ENCODE results near the gene TOR1B. TPM values are rescaled to one million over a fixed set of nuclear protein-coding genes. Genes with fewer than 3 reads are reported as not detected.

Gene TOR1B
- total and polyA plus RNA-seq, 2 of the 4 experiments (the other 2 are of a cell fraction) = 15.6 to 21.0 TPM

- Histone ChIP-seq H3K56ac (ENCODE audit: extremely low read depth, insufficient read depth, low read length) (no peak overlapping the region), H2AK9ac (replicated peaks; ENCODE audit: low read depth, low read length, poor library complexity) (peak overlapping the region; percentile 65), H2BK120ac (ENCODE audit: low read depth, low read length) (no peak overlapping the region), H3K4ac (ENCODE audit: low read depth, low read length) (0 out of 2 replicates have a peak overlapping the region, but pooled peaks have one; percentile 5), H3K18ac (ENCODE audit: low read depth, low read length) (no peak overlapping the region), H3K36me3 (ENCODE audit: control insufficient read depth, insufficient read depth, low read length) (peaks cover 7% of the 10 kb centered on the region), H3K23ac (ENCODE audit: low read depth, low read length) (peak overlapping the region; percentile 89), H2AFZ (replicated peaks; ENCODE audit: low read length, poor library complexity) (peak overlapping the region; percentile 56), H2BK15ac (ENCODE audit: low read depth, low read length) (no peak overlapping the region), H4K91ac (ENCODE audit: insufficient read depth, low read depth, low read length) (no peak overlapping the region), H3K4me3 (ENCODE audit: insufficient read depth, low read depth, low read length) (peak overlapping the region; percentile 94), H3K4me1 (ENCODE audit: control insufficient read depth, insufficient read depth, low read length) (peaks cover 13% of the 10 kb centered on the region), H3K9me3 (ENCODE audit: control insufficient read depth, insufficient read depth, low read length) (no peaks in the 10 kb centered on the region), H3K27ac (ENCODE audit: insufficient read depth, low read length) (no peak overlapping the region), H4K20me1 (ENCODE audit: insufficient read depth, low read length) (peaks cover 11% of the 10 kb centered on the region), H3K9me1 (ENCODE audit: insufficient read depth, low read length) (peaks cover 20% of the 10 kb centered on the region), H2BK5ac (ENCODE audit: low read depth, low read length, poor library complexity, severe bottlenecking) (no peak overlapping the region), H4K5ac (ENCODE audit: low read depth, low read length) (no peak overlapping the region), H2AK5ac (ENCODE audit: low read depth, low read length) (peak overlapping the region; percentile 45), H3K79me1 (ENCODE audit: low read depth in 1 of 2, low read length in 2 of 2) (peaks cover 37 to 66% of the 10 kb centered on the region in 2 experiments), H4K8ac (ENCODE audit: low read depth in 2 of 2, low read length in 2 of 2) (no peak overlapping the region), H2BK20ac (ENCODE audit: low read depth, low read length) (no peak overlapping the region), H3K14ac (replicated peaks; ENCODE audit: low read depth, low read length) (no peak overlapping the region; the same call in 1 of the 2 replicates), H3K27me3 (ENCODE audit: control insufficient read depth, insufficient read depth, low read length) (no peaks in the 10 kb centered on the region), H3K9ac (ENCODE audit: low read depth, low read length) (peak overlapping the region; percentile 68), H3K4me2 (ENCODE audit: low read depth, low read length) (peak overlapping the region; percentile 99)
- intact Hi-C loops (cut with micrococcal nuclease) (no loop called here), dilution Hi-C loops (cut with HindIII; ENCODE audit: low sequenced_read_pairs, unreplicated experiment) (no loop called here), in situ Hi-C loops (cut with MboI; ENCODE audit: low sequenced_read_pairs) (no loop called here)
- DNase-seq = no peak
- no peak for ATAC-seq (ENCODE audit: low read depth)
- TF ChIP-seq SMC3 (IDR thresholded peaks at IDR 0.05; ENCODE audit: low read depth, low read length) (no peak), RCOR1 (IDR thresholded peaks at IDR 0.05; ENCODE audit: insufficient replicate concordance, low read length) (no peak), CTCF (conservative IDR thresholded peaks at IDR 0.05; ENCODE audit: low read depth, low read length) (no peak), RAD21 (IDR thresholded peaks at IDR 0.05; ENCODE audit: low read length) (no peak), POLR2A (IDR thresholded peaks at IDR 0.05; ENCODE audit: low read depth, low read length) (no peak), BHLHE40 (IDR thresholded peaks at IDR 0.05; ENCODE audit: low read depth, low read length) (no peak), CHD1 (IDR thresholded peaks at IDR 0.05; ENCODE audit: low read depth, low read length) (no peak), MAFK (IDR thresholded peaks at IDR 0.05; ENCODE audit: low read depth, low read length) (no peak), RFX5 (IDR thresholded peaks at IDR 0.05; ENCODE audit: low read depth, low read length) (no peak), ELK1 (IDR thresholded peaks at IDR 0.05; ENCODE audit: borderline replicate concordance, low read depth, low read length) (no peak), MXI1 (IDR thresholded peaks at IDR 0.05; ENCODE audit: borderline replicate concordance, low read depth, low read length) (no peak), MAZ (IDR thresholded peaks at IDR 0.05; ENCODE audit: borderline replicate concordance, low read depth, low read length) (no peak), CEBPB (IDR thresholded peaks at IDR 0.05; ENCODE audit: low read depth, low read length) (no peak), NFE2L2 (IDR thresholded peaks at IDR 0.05; ENCODE audit: low read depth, low read length) (no peak), FOS (IDR thresholded peaks at IDR 0.05; ENCODE audit: low read depth, low read length) (no peak), USF2 (IDR thresholded peaks at IDR 0.05; ENCODE audit: low read depth, low read length) (no peak)
- no TSS peak for BruUV-seq (replicated peaks)
- 23% methylated on average over 9 of the region's 16 CpGs; no CpG with 5 or more reads in 1 of the 2 experiments for WGBS, 2 experiments (ENCODE audit: extremely low coverage in 2 of 2, insufficient read length in 1 of 2)
- ChIA-PET CTCF (no interaction called here), POLR2A (ENCODE audit: unreplicated experiment) (no interaction called here)
These were observed 33.5 kb downstream of the TOR1B start for GRCh38 chr9:129836311-129837007.

Measured in IMR-90 (cell line).